ENCODE data around the gene RIPPLY3. TPM values are rescaled to one million over a fixed set of nuclear protein-coding genes. Genes with fewer than 3 reads are reported as not detected.

Gene RIPPLY3
- total and polyA plus RNA-seq, 2 donors (not counting 3 experiments of a cell fraction or from before 2014, with no cell fraction given): 0.03 TPM; not detected in 1

DNA sequence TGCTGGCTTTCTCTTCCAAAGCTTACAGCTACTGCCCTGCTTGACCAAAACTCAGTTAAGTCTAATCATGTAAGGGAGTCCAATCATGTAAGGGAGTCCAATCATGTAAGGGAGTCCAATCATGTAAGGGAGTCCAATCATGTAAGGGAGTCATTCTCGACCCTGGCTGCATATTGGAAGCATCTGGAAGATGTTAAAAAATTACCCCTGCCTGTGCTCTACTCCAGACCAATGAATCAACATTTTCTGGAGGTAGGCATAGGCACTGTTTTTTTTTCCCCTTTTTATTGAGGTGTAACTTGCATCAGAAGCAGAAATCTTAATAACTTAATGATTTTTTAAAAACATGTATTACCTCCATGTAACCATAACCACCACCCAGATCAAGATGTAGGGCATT, 56.9 kb downstream of the RIPPLY3 start:
- FAIRE-seq: no peak
- Histone ChIP-seq H2AFZ (ENCODE audit: low read depth, low read length) (no peak overlapping the region), H3K36me3 (ENCODE audit: control insufficient read depth in 2 of 2, extremely low read depth in 1 of 2, insufficient read depth in 2 of 2, low read length in 2 of 2) (no peaks in the 10 kb centered on the region), H4K20me1 (replicated peaks; ENCODE audit: control insufficient read depth, extremely low read depth, insufficient read depth, low read length) (no peaks in the 10 kb centered on the region), H3K9ac (replicated peaks; ENCODE audit: extremely low read depth, insufficient read depth, low read length) (no peak overlapping the region), H3K4me3 (replicated peaks in 1 of 3; ENCODE audit: insufficient read depth in 1 of 3, low read depth in 1 of 3, low read length in 3 of 3) (no peak overlapping the region), H3K79me2 (ENCODE audit: control insufficient read depth, insufficient read depth, low read length) (no peaks in the 10 kb centered on the region), H3K27ac (ENCODE audit: insufficient read depth, low read depth, low read length) (no peak overlapping the region), H3K4me2 (ENCODE audit: insufficient read depth, low read length) (no peak overlapping the region), H3K4me1 (ENCODE audit: control insufficient read depth, extremely low read depth, insufficient read depth, low read length) (peaks cover 4% of the 10 kb centered on the region), H3K27me3 (ENCODE audit: control insufficient read depth in 2 of 2, insufficient read depth in 2 of 2, low read length in 2 of 2) (no peaks in the 10 kb centered on the region), H3K9me1 (replicated peaks; ENCODE audit: control insufficient read depth, extremely low read depth, insufficient read depth, low read length) (no peaks in the 10 kb centered on the region), H3K9me3 (replicated peaks; ENCODE audit: control insufficient read depth, insufficient read depth, low read length) (no peaks in the 10 kb centered on the region)
- dilution Hi-C loops (cut with MboI; ENCODE audit: extremely low pct_ligation_motif_present, low sequenced_read_pairs): no loop called here
- CTCF ChIA-PET: no interaction called here
- DNase-seq (ENCODE audit: low read depth, low spot score): no peak
- BruUV-seq (replicated peaks): no TSS peak
- TF ChIP-seq FOS (IDR thresholded peaks at IDR 0.05; ENCODE audit: borderline replicate concordance, insufficient read depth, low read length) (no peak), JUN (IDR thresholded peaks at IDR 0.05; ENCODE audit: borderline replicate concordance, insufficient read depth, insufficient read length, low read depth) (no peak), POLR2AphosphoS5 (IDR thresholded peaks at IDR 0.05; ENCODE audit: insufficient read depth, low read depth, low read length) (no peak), EZH2 (IDR thresholded peaks at IDR 0.05; ENCODE audit: borderline replicate concordance, low read depth, low read length, severe bottlenecking) (no peak), MYC (IDR thresholded peaks at IDR 0.05; ENCODE audit: low read depth, low read length) (no peak), POLR2A (IDR thresholded peaks at IDR 0.05; ENCODE audit: low read depth, low read length) (no peak), GATA2 (IDR thresholded peaks at IDR 0.05; ENCODE audit: insufficient read depth, insufficient read length, low read depth, low read length) (no peak)
- TF ChIP-seq, protein P1, sequence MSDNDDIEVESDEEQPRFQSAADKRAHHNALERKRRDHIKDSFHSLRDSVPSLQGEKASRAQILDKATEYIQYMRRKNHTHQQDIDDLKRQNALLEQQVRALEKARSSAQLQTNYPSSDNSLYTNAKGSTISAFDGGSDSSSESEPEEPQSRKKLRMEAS (IDR thresholded peaks at IDR 0.05; ENCODE audit: insufficient read depth, insufficient read length): no peak
- TF ChIP-seq, protein P2, sequence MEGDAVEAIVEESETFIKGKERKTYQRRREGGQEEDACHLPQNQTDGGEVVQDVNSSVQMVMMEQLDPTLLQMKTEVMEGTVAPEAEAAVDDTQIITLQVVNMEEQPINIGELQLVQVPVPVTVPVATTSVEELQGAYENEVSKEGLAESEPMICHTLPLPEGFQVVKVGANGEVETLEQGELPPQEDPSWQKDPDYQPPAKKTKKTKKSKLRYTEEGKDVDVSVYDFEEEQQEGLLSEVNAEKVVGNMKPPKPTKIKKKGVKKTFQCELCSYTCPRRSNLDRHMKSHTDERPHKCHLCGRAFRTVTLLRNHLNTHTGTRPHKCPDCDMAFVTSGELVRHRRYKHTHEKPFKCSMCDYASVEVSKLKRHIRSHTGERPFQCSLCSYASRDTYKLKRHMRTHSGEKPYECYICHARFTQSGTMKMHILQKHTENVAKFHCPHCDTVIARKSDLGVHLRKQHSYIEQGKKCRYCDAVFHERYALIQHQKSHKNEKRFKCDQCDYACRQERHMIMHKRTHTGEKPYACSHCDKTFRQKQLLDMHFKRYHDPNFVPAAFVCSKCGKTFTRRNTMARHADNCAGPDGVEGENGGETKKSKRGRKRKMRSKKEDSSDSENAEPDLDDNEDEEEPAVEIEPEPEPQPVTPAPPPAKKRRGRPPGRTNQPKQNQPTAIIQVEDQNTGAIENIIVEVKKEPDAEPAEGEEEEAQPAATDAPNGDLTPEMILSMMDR (IDR thresholded peaks at IDR 0.05; ENCODE audit: extremely low read depth in 1 of 2, insufficient read depth in 1 of 2, low read depth in 1 of 2, low read length in 2 of 2): no peak
- intact Hi-C loops (cut with micrococcal nuclease): no loop called here
- POLR2A ChIA-PET: no interaction called here
